Measurements from ENCODE around the gene TMEM126A. TPM values are rescaled to one million over a fixed set of nuclear protein-coding genes. Genes with fewer than 3 reads are reported as not detected.

The TMEM126A gene
- total and polyA plus RNA-seq, 4 donors = 30.7 to 49.0 (median 42.2) TPM

DNA sequence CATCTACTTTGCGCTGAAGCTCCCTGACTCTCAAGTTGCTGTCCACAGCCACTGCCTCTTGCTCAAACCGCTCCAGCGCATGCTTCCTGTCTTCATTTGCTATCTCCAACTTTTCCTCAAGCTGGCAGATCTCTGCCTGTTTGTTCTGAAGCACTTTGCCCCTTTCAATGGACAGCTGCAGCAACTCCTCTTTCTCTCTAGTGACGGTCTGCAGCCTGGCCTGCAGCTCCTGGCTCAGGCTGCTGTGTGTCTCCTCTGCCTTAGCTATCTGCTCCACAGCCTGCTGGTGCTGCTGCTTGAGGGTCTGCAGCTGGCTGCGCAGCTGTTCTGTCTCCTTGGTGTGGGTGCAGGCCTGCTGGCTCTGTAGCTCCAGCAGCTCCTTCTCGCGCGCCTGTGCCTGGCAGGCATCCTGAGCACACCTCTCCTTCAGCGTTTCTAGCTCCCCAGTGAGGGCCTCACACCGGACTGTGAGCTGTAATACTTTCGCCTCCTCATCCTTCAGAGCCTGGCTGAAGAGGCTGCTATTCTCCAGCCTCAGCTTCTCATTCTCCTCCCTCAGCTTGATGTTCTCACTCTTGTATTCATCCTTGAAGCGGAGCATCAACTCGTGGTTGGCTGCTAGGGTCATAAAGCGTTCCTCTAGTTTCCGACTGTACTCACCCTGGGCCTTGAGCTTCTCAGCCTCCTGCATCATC is 37.5 kb downstream of the TMEM126A start:
- H3K27me3 ChIP-seq (ENCODE audit: control insufficient read depth, insufficient read depth, low read length) = no peaks in the 10 kb centered on the region
- H3K36me3 ChIP-seq (ENCODE audit: control insufficient read depth, insufficient read depth, low read length) = no peaks in the 10 kb centered on the region
- peak overlapping the region; percentile 28 for H3K4me3 ChIP-seq (ENCODE audit: low read depth, low read length)
- peaks cover 11% of the 10 kb centered on the region for H3K4me1 ChIP-seq (ENCODE audit: control insufficient read depth, insufficient read depth, low read length)
- peak in 1 of 6 donors; percentile 9 for DNase-seq (ENCODE audit: low read depth in 4 of 6, low spot score in 6 of 6)
- H3K9me3 ChIP-seq (ENCODE audit: control insufficient read depth, insufficient read depth, low read length) = no peaks in the 10 kb centered on the region
- peak overlapping the region; percentile 73 for H3K27ac ChIP-seq (ENCODE audit: low read depth, low read length)
- WGBS (ENCODE audit: insufficient coverage) = 79% methylated on average over 15 of the region's 15 CpGs

DNA sequence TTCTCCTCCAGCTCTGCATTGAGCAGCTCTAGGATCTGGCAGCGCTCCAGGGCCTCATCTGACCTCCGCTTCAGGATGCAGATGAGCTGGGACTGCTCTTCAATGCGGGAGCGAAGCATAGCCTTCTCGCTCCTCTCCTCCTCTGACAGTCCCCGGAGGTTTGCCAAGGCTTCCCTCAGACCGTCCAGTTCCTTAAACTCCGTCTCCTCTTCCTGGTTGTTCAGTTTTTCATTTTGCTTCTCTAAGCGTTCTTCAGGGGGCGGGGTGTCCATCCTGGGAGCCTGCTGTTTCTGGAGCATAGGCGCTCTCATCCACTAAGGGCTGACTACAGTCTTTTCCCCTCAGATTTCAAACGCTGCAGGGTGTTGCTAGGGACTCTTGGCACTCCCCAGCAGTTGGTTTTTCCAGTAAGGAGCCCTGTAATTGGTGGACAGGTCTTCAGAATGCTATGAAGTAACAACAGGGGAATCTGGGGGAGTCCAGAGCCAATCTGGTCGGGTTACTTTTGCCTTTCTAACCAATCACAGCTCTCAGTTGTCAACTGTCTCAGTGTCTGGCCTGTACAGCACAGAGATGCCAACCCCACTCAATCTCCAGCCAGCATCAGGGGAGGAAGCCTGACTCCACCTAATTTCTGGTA is 38.2 kb downstream of the TMEM126A start, which contains the start of gene CCDC89:
Gene CCDC89 (minus strand): TSS at position 376 of the 640 bp plus-strand sequence. CDS start 65 bp downstream, at position 311.
- H3K36me3 ChIP-seq (ENCODE audit: control insufficient read depth, insufficient read depth, low read length) = no peaks in the 10 kb centered on the region
- no peaks in the 10 kb centered on the region for H3K9me3 ChIP-seq (ENCODE audit: control insufficient read depth, insufficient read depth, low read length)
- WGBS (ENCODE audit: insufficient coverage) = 43% methylated on average over 11 of the region's 13 CpGs
- no peaks in the 10 kb centered on the region for H3K27me3 ChIP-seq (ENCODE audit: control insufficient read depth, insufficient read depth, low read length)
- H3K4me3 ChIP-seq (ENCODE audit: low read depth, low read length) = peak within 1 kb of the TSS; percentile 28
- peak in 4 of 6 donors; percentile 51 to 90 (median 70) for DNase-seq (ENCODE audit: low read depth in 4 of 6, low spot score in 6 of 6)
- peaks cover 11% of the 10 kb centered on the region for H3K4me1 ChIP-seq (ENCODE audit: control insufficient read depth, insufficient read depth, low read length)
- H3K27ac ChIP-seq (ENCODE audit: low read depth, low read length) = peak within 1 kb of the TSS; percentile 73

DNA sequence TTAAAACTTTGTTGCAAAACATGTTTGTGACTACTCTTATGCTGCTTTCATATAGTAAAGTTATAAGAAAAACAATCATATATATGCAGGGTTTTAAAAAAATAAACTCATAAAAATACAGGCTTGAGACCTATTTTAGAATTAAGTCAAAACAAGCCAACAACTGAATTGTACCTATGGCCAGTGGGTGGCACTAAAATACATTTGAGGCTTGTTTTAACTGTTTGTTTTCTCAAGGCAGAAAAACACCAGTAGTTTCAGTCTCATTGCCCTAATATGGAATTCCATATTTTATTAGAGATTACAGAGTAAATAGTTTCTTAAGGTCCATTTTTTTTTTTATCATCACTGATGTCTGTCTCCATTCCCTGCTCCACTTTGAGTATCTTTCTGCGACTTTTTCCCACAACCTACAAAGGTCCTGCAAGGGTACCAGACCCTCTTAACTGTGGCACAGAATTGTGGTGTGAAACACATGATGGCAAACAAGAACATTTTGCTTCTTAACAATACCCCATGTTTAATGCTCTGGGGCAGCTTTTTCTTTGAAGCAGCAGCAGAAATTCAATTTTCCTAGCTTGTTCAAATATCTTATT is 46.7 kb downstream of the TMEM126A start:
- DNase-seq (ENCODE audit: low read depth in 4 of 6, low spot score in 6 of 6) = peak in 2 of 6 donors; percentile 62 to 86

DNA sequence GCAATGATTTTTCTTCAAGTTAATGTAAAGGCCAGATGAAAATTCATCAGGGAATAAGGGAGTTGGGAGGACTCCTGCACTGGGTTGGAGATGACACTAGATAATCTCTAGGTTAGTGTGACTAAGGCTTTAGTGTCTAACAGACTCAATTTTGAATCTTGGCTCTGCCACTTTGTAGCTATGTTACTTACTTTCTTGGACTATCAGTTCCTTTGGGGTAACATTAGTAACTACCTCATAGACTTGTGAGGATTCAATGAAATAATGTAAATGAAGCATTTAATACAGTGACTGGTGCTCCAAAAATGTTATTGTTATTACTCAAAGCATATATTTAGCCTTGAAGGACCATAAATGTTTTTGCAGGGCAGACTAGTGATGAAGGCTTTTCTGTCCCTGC is 47.8 kb downstream of the TMEM126A start:
- Histone ChIP-seq H3K27ac (ENCODE audit: low read depth, low read length) (no peak overlapping the region), H3K27me3 (ENCODE audit: control insufficient read depth, insufficient read depth, low read length) (no peaks in the 10 kb centered on the region), H3K36me3 (ENCODE audit: control insufficient read depth, insufficient read depth, low read length) (peaks cover 4% of the 10 kb centered on the region), H3K4me1 (ENCODE audit: control insufficient read depth, insufficient read depth, low read length) (no peaks in the 10 kb centered on the region), H3K4me3 (ENCODE audit: low read depth, low read length) (no peak overlapping the region), H3K9me3 (ENCODE audit: control insufficient read depth, insufficient read depth, low read length) (no peaks in the 10 kb centered on the region)
- DNase-seq (ENCODE audit: low read depth in 4 of 6, low spot score in 6 of 6) = no peak

More for the DNA sequence above, 46.7 kb downstream of the TMEM126A start:
- Histone ChIP-seq H3K4me1 (ENCODE audit: control insufficient read depth, insufficient read depth, low read length) (no peaks in the 10 kb centered on the region), H3K27ac (ENCODE audit: low read depth, low read length) (no peak overlapping the region), H3K9me3 (ENCODE audit: control insufficient read depth, insufficient read depth, low read length) (no peaks in the 10 kb centered on the region), H3K4me3 (ENCODE audit: low read depth, low read length) (no peak overlapping the region), H3K27me3 (ENCODE audit: control insufficient read depth, insufficient read depth, low read length) (no peaks in the 10 kb centered on the region), H3K36me3 (ENCODE audit: control insufficient read depth, insufficient read depth, low read length) (peaks cover 4% of the 10 kb centered on the region)
- no CpG with 5 or more reads among the region's 1 CpG for WGBS (ENCODE audit: insufficient coverage)

DNA sequence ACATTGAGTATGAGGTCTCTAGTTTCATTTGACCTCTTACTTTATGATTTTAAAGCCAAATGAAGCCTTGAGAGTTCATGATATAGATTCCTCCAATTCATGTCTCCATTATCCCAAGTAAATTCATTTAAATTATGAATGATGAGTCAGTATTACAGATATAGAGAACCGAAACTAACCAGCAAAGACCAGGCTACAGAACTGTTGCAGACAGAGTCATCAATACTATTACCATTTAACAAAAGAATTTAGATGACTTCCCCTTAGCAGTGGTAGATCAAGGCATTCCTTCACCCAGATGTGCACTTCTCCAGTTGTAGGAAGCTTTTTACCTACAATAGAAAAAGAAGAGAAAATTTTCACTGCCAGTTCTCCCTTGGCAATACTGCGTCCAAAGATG is 50.0 kb downstream of the TMEM126A start:
- no peaks in the 10 kb centered on the region for H3K4me1 ChIP-seq (ENCODE audit: control insufficient read depth, insufficient read depth, low read length)

DNA sequence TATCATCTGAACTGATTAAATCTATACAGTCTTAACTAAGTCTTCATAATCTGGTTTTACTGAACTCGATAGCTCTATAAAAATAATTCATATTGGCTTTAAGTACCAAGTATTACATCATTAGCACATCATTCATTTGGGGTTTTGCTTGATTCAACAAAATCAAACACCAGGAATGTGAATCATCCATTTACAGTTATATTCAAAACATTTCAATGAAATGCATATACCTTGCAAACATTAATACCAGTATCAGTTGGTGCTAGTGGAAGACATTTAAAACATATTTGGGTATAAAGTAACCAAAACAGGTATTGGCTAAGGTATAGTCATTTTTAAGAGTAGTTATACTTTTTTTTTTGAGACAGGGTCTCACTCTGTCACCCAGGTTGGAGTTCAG is 50.4 kb downstream of the TMEM126A start:
- no peaks in the 10 kb centered on the region for H3K36me3 ChIP-seq (ENCODE audit: control insufficient read depth, insufficient read depth, low read length)
- no peak for DNase-seq (ENCODE audit: low read depth in 4 of 6, low spot score in 6 of 6)
- H3K4me3 ChIP-seq (ENCODE audit: low read depth, low read length) = no peak overlapping the region
- no peaks in the 10 kb centered on the region for H3K27me3 ChIP-seq (ENCODE audit: control insufficient read depth, insufficient read depth, low read length)
- no peaks in the 10 kb centered on the region for H3K9me3 ChIP-seq (ENCODE audit: control insufficient read depth, insufficient read depth, low read length)
- H3K27ac ChIP-seq (ENCODE audit: low read depth, low read length) = no peak overlapping the region
- WGBS (ENCODE audit: insufficient coverage) = no CpG with 5 or more reads among the region's 1 CpG
- no peaks in the 10 kb centered on the region for H3K4me1 ChIP-seq (ENCODE audit: control insufficient read depth, insufficient read depth, low read length)

More for the DNA sequence above, 50.0 kb downstream of the TMEM126A start:
- DNase-seq (ENCODE audit: low read depth in 4 of 6, low spot score in 6 of 6) = no peak
- no peak overlapping the region for H3K27ac ChIP-seq (ENCODE audit: low read depth, low read length)
- WGBS (ENCODE audit: insufficient coverage) = no CpG with 5 or more reads among the region's 2 CpGs
- H3K9me3 ChIP-seq (ENCODE audit: control insufficient read depth, insufficient read depth, low read length) = no peaks in the 10 kb centered on the region
- peaks cover 2% of the 10 kb centered on the region for H3K36me3 ChIP-seq (ENCODE audit: control insufficient read depth, insufficient read depth, low read length)
- no peaks in the 10 kb centered on the region for H3K27me3 ChIP-seq (ENCODE audit: control insufficient read depth, insufficient read depth, low read length)
- no peak overlapping the region for H3K4me3 ChIP-seq (ENCODE audit: low read depth, low read length)

DNA sequence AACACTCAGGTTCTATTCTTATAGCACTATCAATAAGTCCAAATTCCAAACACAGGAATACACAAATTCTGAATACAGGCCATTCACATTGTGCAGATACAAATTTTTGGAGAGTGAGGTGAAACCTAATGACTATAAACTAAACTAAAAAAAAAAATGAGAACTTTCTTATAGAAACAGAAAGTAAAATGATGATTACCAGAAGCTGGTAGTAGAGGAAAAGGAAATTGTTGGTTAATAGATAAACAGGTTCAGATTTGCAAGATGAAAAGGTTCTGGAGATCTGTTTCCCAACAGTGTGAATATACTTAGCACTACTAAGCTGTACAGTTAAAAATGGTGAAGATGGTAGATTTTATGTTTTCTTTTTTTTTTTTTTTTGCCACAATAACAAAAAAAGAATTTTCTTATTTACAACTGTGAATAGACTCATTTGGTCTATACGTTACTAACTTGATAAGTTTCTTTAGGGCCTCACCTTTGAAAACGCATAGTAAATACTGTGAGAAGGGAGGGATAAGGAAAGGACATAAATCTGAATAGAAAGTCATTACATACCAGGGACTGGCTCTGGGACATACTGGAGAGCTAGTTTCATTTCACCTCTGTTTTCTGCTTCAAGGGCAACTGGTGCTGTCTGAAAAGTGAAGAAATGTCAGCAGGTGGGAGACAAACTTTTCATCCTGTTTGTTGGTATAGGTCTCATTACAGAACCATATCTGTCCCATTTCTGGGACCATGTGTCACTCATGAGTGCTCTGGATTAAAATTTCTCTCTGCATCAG is 52.4 kb downstream of the TMEM126A start:
- no peak for DNase-seq (ENCODE audit: low read depth in 4 of 6, low spot score in 6 of 6)
- no CpG with 5 or more reads among the region's 2 CpGs for WGBS (ENCODE audit: insufficient coverage)
- H3K27ac ChIP-seq (ENCODE audit: low read depth, low read length) = no peak overlapping the region

DNA sequence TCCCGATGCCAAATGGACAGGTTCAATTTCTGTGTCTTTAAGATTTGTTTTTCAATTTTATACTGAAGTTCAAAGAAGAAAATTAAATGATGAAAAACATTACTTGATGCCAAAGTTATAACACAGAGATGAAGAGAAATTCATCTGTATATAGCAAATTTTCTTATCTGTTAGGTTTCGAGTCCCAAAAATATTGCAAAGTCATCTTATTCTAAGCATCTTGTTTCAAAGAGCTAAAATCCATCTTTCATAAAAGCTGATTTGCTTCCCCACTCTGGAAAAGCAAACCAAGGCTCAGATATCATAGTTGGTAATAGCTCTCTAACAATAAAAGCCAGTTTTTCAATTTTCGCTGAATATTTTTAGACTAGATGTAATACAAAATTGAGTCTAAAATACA is 57.2 kb downstream of the TMEM126A start:
- no peaks in the 10 kb centered on the region for H3K27me3 ChIP-seq (ENCODE audit: control insufficient read depth, insufficient read depth, low read length)
- no peaks in the 10 kb centered on the region for H3K4me1 ChIP-seq (ENCODE audit: control insufficient read depth, insufficient read depth, low read length)
- DNase-seq (ENCODE audit: low read depth in 4 of 6, low spot score in 6 of 6) = no peak
- H3K36me3 ChIP-seq (ENCODE audit: control insufficient read depth, insufficient read depth, low read length) = no peaks in the 10 kb centered on the region
- H3K9me3 ChIP-seq (ENCODE audit: control insufficient read depth, insufficient read depth, low read length) = no peaks in the 10 kb centered on the region
- H3K27ac ChIP-seq (ENCODE audit: low read depth, low read length) = no peak overlapping the region
- H3K4me3 ChIP-seq (ENCODE audit: low read depth, low read length) = no peak overlapping the region
- no CpG with 5 or more reads among the region's 3 CpGs for WGBS (ENCODE audit: insufficient coverage)

More for the DNA sequence above, 52.4 kb downstream of the TMEM126A start:
- H3K9me3 ChIP-seq (ENCODE audit: control insufficient read depth, insufficient read depth, low read length) = no peaks in the 10 kb centered on the region
- no peaks in the 10 kb centered on the region for H3K27me3 ChIP-seq (ENCODE audit: control insufficient read depth, insufficient read depth, low read length)
- H3K4me3 ChIP-seq (ENCODE audit: low read depth, low read length) = no peak overlapping the region
- no peaks in the 10 kb centered on the region for H3K4me1 ChIP-seq (ENCODE audit: control insufficient read depth, insufficient read depth, low read length)
- no peaks in the 10 kb centered on the region for H3K36me3 ChIP-seq (ENCODE audit: control insufficient read depth, insufficient read depth, low read length)

DNA sequence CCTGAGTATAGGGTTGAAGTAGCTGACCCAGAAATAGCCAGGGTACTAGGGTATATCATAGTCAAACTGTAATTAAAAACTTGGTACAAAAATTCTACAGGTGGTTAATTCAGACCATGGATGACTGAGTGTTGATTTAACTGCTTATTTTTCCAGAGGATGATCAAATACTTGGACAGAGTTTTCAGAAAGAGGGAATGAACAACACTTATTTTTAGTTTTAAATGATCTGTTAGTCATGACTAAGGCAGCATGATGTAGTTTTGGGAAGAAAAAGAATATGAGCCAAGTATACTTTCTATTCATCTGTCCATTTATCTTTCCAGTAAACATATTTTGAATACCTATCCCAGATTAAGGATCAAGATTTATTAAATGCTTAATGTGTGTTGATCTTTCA is 58.0 kb downstream of the TMEM126A start:
- no peak overlapping the region for H3K4me3 ChIP-seq (ENCODE audit: low read depth, low read length)

More for the DNA sequence above, 58.0 kb downstream of the TMEM126A start:
- Histone ChIP-seq H3K27ac (ENCODE audit: low read depth, low read length) (no peak overlapping the region), H3K9me3 (ENCODE audit: control insufficient read depth, insufficient read depth, low read length) (no peaks in the 10 kb centered on the region), H3K4me1 (ENCODE audit: control insufficient read depth, insufficient read depth, low read length) (no peaks in the 10 kb centered on the region), H3K36me3 (ENCODE audit: control insufficient read depth, insufficient read depth, low read length) (no peaks in the 10 kb centered on the region), H3K27me3 (ENCODE audit: control insufficient read depth, insufficient read depth, low read length) (no peaks in the 10 kb centered on the region)
- DNase-seq (ENCODE audit: low read depth in 4 of 6, low spot score in 6 of 6) = no peak

All from spinal cord (tissue), 10 donors.